IMR-90 (cell line): Measurements from ENCODE around the gene MICU1. TPM values are rescaled to one million over a fixed set of nuclear protein-coding genes. Genes with fewer than 3 reads are reported as not detected.

Experiments
- ATAC-seq: fragments of 200-7000 bp; cut with Tn5 transposase; 2 replicates; pipeline ENCODE4 v1.9.1; 2020; ENCODE audit warnings: low read depth, mild to moderate bottlenecking, moderate library complexity
- BruUV-seq: library from RNA; stranded (reverse); fragments of 400-500 nt; replicated peaks from 2 replicates; lab custom pipeline; 2021; lab: Mats Ljungman, UMichigan
- CTCF ChIA-PET: fragments of 300-600 bp; formaldehyde crosslinking; extraction: SDS; loops from one replicate; lab custom pipeline; 2021; ENCODE audit warnings: antibody characterized with exemption; lab: Yijun Ruan, JAX
- POLR2A ChIA-PET: fragments of 300-600 bp; sonication (Branson Sonifier 250); formaldehyde crosslinking; loops from one replicate; lab custom pipeline; 2022; ENCODE audit warnings: antibody characterized with exemption; ENCODE audit not compliant: unreplicated experiment; lab: Charles Lee
- DNase-seq: peaks from one replicate; pipeline ENCODE4 v3.0.0; 2013
- H2AFZ ChIP-seq: replicated peaks from 2 replicates; pipeline ENCODE3; 2013; ENCODE audit warnings: low read length, mild to moderate bottlenecking; ENCODE audit not compliant: poor library complexity
- H2AK5ac ChIP-seq: 2 replicates; pipeline ENCODE4 v1.6.1; 2013; ENCODE audit warnings: low read depth, low read length, inconsistent platforms
- H2AK9ac ChIP-seq: replicated peaks from 2 replicates; pipeline ENCODE3; 2013; ENCODE audit warnings: mild to moderate bottlenecking, low read depth, low read length, moderate library complexity; ENCODE audit not compliant: poor library complexity
- H2BK120ac ChIP-seq: 2 replicates; pipeline ENCODE4 v1.6.1; 2013; ENCODE audit warnings: low read depth, low read length, inconsistent platforms
- H2BK15ac ChIP-seq: 3 replicates; pipeline ENCODE4 v1.6.1; 2013; ENCODE audit warnings: low read depth, low read length, inconsistent platforms
- H2BK20ac ChIP-seq: 2 replicates; pipeline ENCODE4 v1.6.1; 2013; ENCODE audit warnings: low read depth, mild to moderate bottlenecking, inconsistent platforms, low read length, moderate library complexity
- H2BK5ac ChIP-seq: 2 replicates; pipeline ENCODE4 v1.6.1; 2013; ENCODE audit warnings: mild to moderate bottlenecking, low read depth, low read length, inconsistent platforms; ENCODE audit not compliant: poor library complexity, severe bottlenecking
- H3K14ac ChIP-seq: replicated peaks from 2 replicates; pipeline ENCODE4 v1.6.1; 2013; ENCODE audit warnings: low read depth, low read length, inconsistent platforms
- H3K18ac ChIP-seq: 2 replicates; pipeline ENCODE4 v1.6.1; 2013; ENCODE audit warnings: low read depth, low read length, control low read depth
- H3K23ac ChIP-seq: 2 replicates; pipeline ENCODE4 v1.6.1; 2013; ENCODE audit warnings: low read depth, low read length, inconsistent platforms
- H3K27ac ChIP-seq: 2 replicates; pipeline ENCODE4 v1.5.1; 2013; ENCODE audit warnings: mild to moderate bottlenecking, control low read depth, low read length; ENCODE audit not compliant: insufficient read depth
- H3K27me3 ChIP-seq: 2 replicates; pipeline ENCODE4 v1.6.1; 2013; ENCODE audit warnings: low read length; ENCODE audit not compliant: control insufficient read depth, insufficient read depth
- H3K36me3 ChIP-seq: 2 replicates; pipeline ENCODE4 v1.6.1; 2013; ENCODE audit warnings: low read length, mixed read lengths; ENCODE audit not compliant: control insufficient read depth, insufficient read depth
- H3K4ac ChIP-seq: 2 replicates; pipeline ENCODE4 v1.6.1; 2013; ENCODE audit warnings: low read depth, low read length, inconsistent platforms
- H3K4me1 ChIP-seq: 2 replicates; pipeline ENCODE4 v1.6.1; 2013; ENCODE audit warnings: low read length, mixed read lengths; ENCODE audit not compliant: control insufficient read depth, insufficient read depth
- H3K4me2 ChIP-seq: 2 replicates; pipeline ENCODE4 v1.6.1; 2013; ENCODE audit warnings: low read depth, mild to moderate bottlenecking, control low read depth, low read length, moderate library complexity
- H3K4me3 ChIP-seq: 2 replicates; pipeline ENCODE4 v1.5.1; 2013; ENCODE audit warnings: low read depth, mild to moderate bottlenecking, control low read depth, low read length, moderate library complexity; ENCODE audit not compliant: insufficient read depth
- H3K56ac ChIP-seq: 2 replicates; pipeline ENCODE4 v1.6.1; 2013; ENCODE audit warnings: low read length, inconsistent platforms; ENCODE audit not compliant: insufficient read depth; ENCODE audit errors: extremely low read depth
- H3K79me1 ChIP-seq, 2 experiments: 2 replicates each; pipeline ENCODE4 v1.6.1; 2013; ENCODE audit warnings: low read length in 2 of 2, inconsistent platforms in 1 of 2, low read depth in 1 of 2
- H3K9ac ChIP-seq: 2 replicates; pipeline ENCODE4 v1.6.1; 2013; ENCODE audit warnings: low read depth, low read length, control low read depth
- H3K9me1 ChIP-seq: 2 replicates; pipeline ENCODE4 v1.6.1; 2013; ENCODE audit warnings: low read length, inconsistent platforms; ENCODE audit not compliant: insufficient read depth
- H3K9me3 ChIP-seq: 2 replicates; pipeline ENCODE4 v1.6.1; 2013; ENCODE audit warnings: low read length; ENCODE audit not compliant: control insufficient read depth, insufficient read depth
- H4K20me1 ChIP-seq: 2 replicates; pipeline ENCODE4 v1.6.1; 2013; ENCODE audit warnings: low read length, inconsistent platforms; ENCODE audit not compliant: insufficient read depth
- H4K5ac ChIP-seq: 2 replicates; pipeline ENCODE4 v1.6.1; 2013; ENCODE audit warnings: mild to moderate bottlenecking, low read depth, low read length, control low read depth
- H4K8ac ChIP-seq, 2 experiments: 2 replicates each; pipeline ENCODE4 v1.6.1; 2013; ENCODE audit warnings: low read depth in 2 of 2, low read length in 2 of 2, control low read depth in 1 of 2, inconsistent platforms in 1 of 2
- H4K91ac ChIP-seq: 2 replicates; pipeline ENCODE4 v1.6.1; 2013; ENCODE audit warnings: low read depth, low read length, inconsistent platforms; ENCODE audit not compliant: insufficient read depth
- BHLHE40 ChIP-seq: fragments of 150-350 bp; IDR thresholded peaks from 2 replicates; pipeline ENCODE4 v1.6.1; 2016; ENCODE audit warnings: mild to moderate bottlenecking, low read depth, low read length
- CHD1 ChIP-seq: IDR thresholded peaks from 2 replicates; pipeline ENCODE4 v1.6.1; 2012; ENCODE audit warnings: low read depth, low read length, improper control_type of control experiment
- ELK1 ChIP-seq: fragments of 150-350 bp; IDR thresholded peaks from 2 replicates; pipeline ENCODE4 v1.6.1; 2016; ENCODE audit warnings: low read depth, mild to moderate bottlenecking, low read length, moderate library complexity, borderline replicate concordance
- FOS ChIP-seq: fragments of 150-350 bp; IDR thresholded peaks from 2 replicates; pipeline ENCODE4 v1.6.1; 2016; ENCODE audit warnings: low read depth, low read length
- MAFK ChIP-seq: IDR thresholded peaks from 2 replicates; pipeline ENCODE4 v1.6.1; 2012; ENCODE audit warnings: low read depth, low read length, improper control_type of control experiment
- MXI1 ChIP-seq: IDR thresholded peaks from 2 replicates; pipeline ENCODE4 v1.6.1; 2012; ENCODE audit warnings: low read depth, mild to moderate bottlenecking, low read length, moderate library complexity, borderline replicate concordance
- NFE2L2 ChIP-seq: fragments of 150-350 bp; IDR thresholded peaks from 2 replicates; pipeline ENCODE4 v1.6.1; 2016; ENCODE audit warnings: low read depth, mild to moderate bottlenecking, low read length
- POLR2A ChIP-seq: IDR thresholded peaks from 2 replicates; pipeline ENCODE4 v1.6.1; 2012; ENCODE audit warnings: mild to moderate bottlenecking, low read depth, low read length
- RAD21 ChIP-seq: IDR thresholded peaks from 2 replicates; pipeline ENCODE4 v1.6.1; 2012; ENCODE audit warnings: low read length, improper control_type of control experiment
- RCOR1 ChIP-seq: IDR thresholded peaks from 2 replicates; pipeline ENCODE4 v1.6.1; 2012; ENCODE audit warnings: mild to moderate bottlenecking, low read length, improper control_type of control experiment; ENCODE audit not compliant: insufficient replicate concordance
- SMC3 ChIP-seq: fragments of 150-350 bp; IDR thresholded peaks from 2 replicates; pipeline ENCODE4 v1.6.1; 2016; ENCODE audit warnings: low read depth, mild to moderate bottlenecking, antibody characterized with exemption, low read length, moderate library complexity
- whole genome bisulfite sequencing, 2 experiments: methylation state at CpG; one replicate each; pipeline versions ENCODE4 v1.1.5 to v1.1.7; 2013; ENCODE audit warnings: missing lambda C conversion rate in 2 of 2; ENCODE audit not compliant: insufficient read length in 1 of 2; ENCODE audit errors: extremely low coverage in 2 of 2; 5-methylcytosine and 5-hydroxymethylcytosine counted together
- dilution Hi-C: fragments of 300-500 bp; cut with HindIII; formaldehyde crosslinking; loops from one replicate; pipeline ENCODE4 v1.14.3; 2018; ENCODE audit warnings: low sequenced_read_pairs; ENCODE audit not compliant: unreplicated experiment
- in situ Hi-C: fragments of 300-500 bp; cut with MboI; formaldehyde crosslinking; loops from 3 replicates; pipeline ENCODE4 v1.14.3; 2019; ENCODE audit warnings: low sequenced_read_pairs, inconsistent platforms, mixed read lengths
- intact Hi-C: fragments of 100-400 bp; cut with micrococcal nuclease; formaldehyde crosslinking; loops from 2 replicates; pipeline ENCODE4 v1.10.0; 2022
- polyA plus RNA-seq, 3 experiments: library from polyadenylated mRNA; depleted of rRNA; stranded (reverse); fragments of >200 nt; gene quantifications; 2 replicates each; pipeline ENCODE4 v1.2.3, GENCODE V29; 2012; ENCODE audit warnings: low replicate concordance in 1 of 3
- total RNA-seq: library from RNA; depleted of rRNA; stranded (reverse); fragments of >200 nt; gene quantifications from 2 replicates; pipeline ENCODE4 v1.2.3, GENCODE V29; 2012
- TF ChIP-seq, protein P1 (sequence below): fragments of 150-350 bp; IDR thresholded peaks from 2 replicates; pipeline ENCODE4 v1.6.1; 2017; ENCODE audit warnings: mild to moderate bottlenecking, antibody characterized with exemption, low read length, low read depth

MICU1 gene
- total and polyA plus RNA-seq, 2 of the 4 experiments (the other 2 are of a cell fraction), result 43.6 to 44.7 TPM

- 0 out of 2 replicates have a peak, but pooled peaks cover 3% of the 10 kb centered on the region for H3K9me1 ChIP-seq
- no peaks in the 10 kb centered on the region for H3K79me1 ChIP-seq
- CTCF ChIA-PET, result no interaction called here
- H3K4me2 ChIP-seq, result no peak overlapping the region
- TF ChIP-seq BHLHE40 (no peak), NFE2L2 (no peak), RAD21 (no peak), MXI1 (no peak), RCOR1 (no peak), ELK1 (no peak), CHD1 (no peak), SMC3 (no peak), POLR2A (no peak), MAFK (no peak), FOS (no peak)
- TF ChIP-seq, protein P1, sequence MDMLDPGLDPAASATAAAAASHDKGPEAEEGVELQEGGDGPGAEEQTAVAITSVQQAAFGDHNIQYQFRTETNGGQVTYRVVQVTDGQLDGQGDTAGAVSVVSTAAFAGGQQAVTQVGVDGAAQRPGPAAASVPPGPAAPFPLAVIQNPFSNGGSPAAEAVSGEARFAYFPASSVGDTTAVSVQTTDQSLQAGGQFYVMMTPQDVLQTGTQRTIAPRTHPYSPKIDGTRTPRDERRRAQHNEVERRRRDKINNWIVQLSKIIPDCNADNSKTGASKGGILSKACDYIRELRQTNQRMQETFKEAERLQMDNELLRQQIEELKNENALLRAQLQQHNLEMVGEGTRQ, result no peak
- no peak overlapping the region for H4K91ac ChIP-seq
- dilution Hi-C loops, result no loop called here
- H3K27ac ChIP-seq, result no peak overlapping the region
- H3K56ac ChIP-seq, result no peak overlapping the region
- POLR2A ChIA-PET, result no interaction called here
- no peak overlapping the region for H4K8ac ChIP-seq
- DNase-seq (no peak), ATAC-seq (no peak)
- no peak overlapping the region for H3K4me3 ChIP-seq
- no peak overlapping the region for H2BK5ac ChIP-seq
- no peak overlapping the region for H2AFZ ChIP-seq
- H3K27me3 ChIP-seq, result no peaks in the 10 kb centered on the region
- no TSS peak for BruUV-seq
- H2AK5ac ChIP-seq, result no peak overlapping the region
- no peak overlapping the region for H2BK20ac ChIP-seq
- no peaks in the 10 kb centered on the region for H3K9me3 ChIP-seq
- intact Hi-C loops, result no loop called here
- no peak overlapping the region for H3K4ac ChIP-seq
- no CpG with 5 or more reads among the region's 3 CpGs for WGBS, 2 experiments
- H2BK15ac ChIP-seq, result no peak overlapping the region
- no peaks in the 10 kb centered on the region for H3K4me1 ChIP-seq
- H3K36me3 ChIP-seq, result no peaks in the 10 kb centered on the region
- no peak overlapping the region for H2BK120ac ChIP-seq
- no peaks in the 10 kb centered on the region for H4K20me1 ChIP-seq
- no peak overlapping the region for H3K18ac ChIP-seq
- in situ Hi-C loops, result no loop called here
- H2AK9ac ChIP-seq, result no peak overlapping the region
- H4K5ac ChIP-seq, result no peak overlapping the region
- no peak overlapping the region for H3K9ac ChIP-seq
- H3K23ac ChIP-seq, result no peak overlapping the region
- no peak overlapping the region for H3K14ac ChIP-seq
Observed at GRCh38 chr10:72654720-72655119, 28.8 kb upstream of the MICU1 start.
